ENCODE data around the gene ARSI.

ARSI gene

DNA sequence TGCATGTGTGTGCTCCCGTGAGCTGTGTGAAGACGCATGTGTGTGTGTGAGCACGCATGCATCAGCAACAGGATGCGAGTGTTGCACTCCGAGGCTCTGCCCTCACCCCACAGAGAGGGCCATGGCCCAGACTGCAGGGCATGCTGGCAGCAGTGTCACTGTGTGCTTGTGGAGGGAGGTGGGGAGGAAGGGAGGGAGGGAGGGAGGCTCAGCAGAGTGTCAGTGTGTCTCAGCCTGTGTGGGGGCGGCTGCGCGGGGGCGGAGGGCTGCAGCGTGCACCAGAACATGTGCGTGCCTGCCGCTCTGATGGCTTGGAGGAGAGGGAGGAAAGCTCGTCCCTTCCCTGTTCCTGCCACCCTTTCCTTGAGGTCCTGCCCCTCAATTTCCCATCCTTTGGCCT lies 18.4 kb downstream of the ARSI start:
- H3K4me3 ChIP-seq (ENCODE audit: low read depth, low read length), result no peak overlapping the region
- TF ChIP-seq, protein P1, sequence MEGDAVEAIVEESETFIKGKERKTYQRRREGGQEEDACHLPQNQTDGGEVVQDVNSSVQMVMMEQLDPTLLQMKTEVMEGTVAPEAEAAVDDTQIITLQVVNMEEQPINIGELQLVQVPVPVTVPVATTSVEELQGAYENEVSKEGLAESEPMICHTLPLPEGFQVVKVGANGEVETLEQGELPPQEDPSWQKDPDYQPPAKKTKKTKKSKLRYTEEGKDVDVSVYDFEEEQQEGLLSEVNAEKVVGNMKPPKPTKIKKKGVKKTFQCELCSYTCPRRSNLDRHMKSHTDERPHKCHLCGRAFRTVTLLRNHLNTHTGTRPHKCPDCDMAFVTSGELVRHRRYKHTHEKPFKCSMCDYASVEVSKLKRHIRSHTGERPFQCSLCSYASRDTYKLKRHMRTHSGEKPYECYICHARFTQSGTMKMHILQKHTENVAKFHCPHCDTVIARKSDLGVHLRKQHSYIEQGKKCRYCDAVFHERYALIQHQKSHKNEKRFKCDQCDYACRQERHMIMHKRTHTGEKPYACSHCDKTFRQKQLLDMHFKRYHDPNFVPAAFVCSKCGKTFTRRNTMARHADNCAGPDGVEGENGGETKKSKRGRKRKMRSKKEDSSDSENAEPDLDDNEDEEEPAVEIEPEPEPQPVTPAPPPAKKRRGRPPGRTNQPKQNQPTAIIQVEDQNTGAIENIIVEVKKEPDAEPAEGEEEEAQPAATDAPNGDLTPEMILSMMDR (IDR thresholded peaks at IDR 0.05; ENCODE audit: low read depth, low read length, missing control alignments), result no peak
- in situ Hi-C loops (cut with HindIII; ENCODE audit: low pct_ligation_motif_present, low sequenced_read_pairs), result no loop called here

DNA sequence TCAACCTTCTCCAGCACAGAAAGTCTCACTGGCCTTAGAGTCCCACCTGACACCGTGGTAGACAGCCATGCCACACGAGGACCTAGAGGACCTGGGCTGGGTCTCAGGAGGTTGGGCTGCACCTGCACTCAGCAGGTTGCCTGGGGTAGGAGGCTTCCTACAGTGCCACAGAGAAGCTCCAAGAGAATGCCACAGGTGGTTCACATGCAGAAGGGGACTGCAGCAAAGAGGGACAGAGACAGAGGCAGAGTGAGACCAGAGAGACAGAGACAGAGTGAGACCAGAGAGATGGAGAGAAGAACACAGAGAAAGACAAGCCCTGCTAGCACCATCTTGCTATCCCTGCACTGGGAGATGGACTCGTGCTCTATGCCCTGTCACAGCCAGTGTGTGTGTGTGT lies 18.8 kb downstream of the ARSI start:
- no peak overlapping the region for H3K4me3 ChIP-seq (ENCODE audit: low read depth, low read length)
- no peaks in the 10 kb centered on the region for H3K27me3 ChIP-seq (replicated peaks)
- DNase-seq, result no peak
- H3K27ac ChIP-seq, result no peak overlapping the region
- TF ChIP-seq, protein P1 (IDR thresholded peaks at IDR 0.05; ENCODE audit: low read depth, low read length, missing control alignments), result no peak
- no peaks in the 10 kb centered on the region for H3K36me3 ChIP-seq (replicated peaks)
- in situ Hi-C loops (cut with HindIII; ENCODE audit: low pct_ligation_motif_present, low sequenced_read_pairs), result no loop called here

More for the DNA sequence above, 18.4 kb downstream of the ARSI start:
- H3K36me3 ChIP-seq (replicated peaks), result no peaks in the 10 kb centered on the region
- no peak for DNase-seq
- no peak overlapping the region for H3K27ac ChIP-seq
- no peaks in the 10 kb centered on the region for H3K27me3 ChIP-seq (replicated peaks)

DNA sequence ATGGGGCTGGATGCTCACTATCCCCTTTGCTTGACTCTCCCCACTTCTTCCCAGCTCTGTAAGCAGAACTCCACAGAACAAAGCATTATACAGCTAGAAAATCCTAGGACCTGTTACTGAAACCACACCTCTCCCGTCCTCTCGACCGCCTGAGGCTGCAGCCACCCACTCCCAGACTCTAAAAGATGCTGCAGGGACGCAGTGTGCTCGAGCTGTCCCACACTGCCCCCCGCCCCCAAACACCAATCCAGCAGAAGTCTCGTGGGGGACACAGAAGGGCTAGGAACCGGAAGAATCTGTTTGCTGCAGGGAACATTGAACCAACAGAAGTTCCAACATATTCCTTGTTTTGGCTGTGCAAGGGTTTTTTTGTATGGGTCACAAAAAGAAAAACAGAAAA lies 20.7 kb downstream of the ARSI start:
- Histone ChIP-seq H3K36me3 (replicated peaks) (no peaks in the 10 kb centered on the region), H3K4me3 (ENCODE audit: low read depth, low read length) (no peak overlapping the region), H3K27me3 (replicated peaks) (no peaks in the 10 kb centered on the region), H3K27ac (no peak overlapping the region)
- TF ChIP-seq, protein P1 (IDR thresholded peaks at IDR 0.05; ENCODE audit: low read depth, low read length, missing control alignments), result no peak
- DNase-seq, result no peak
- in situ Hi-C loops (cut with HindIII; ENCODE audit: low pct_ligation_motif_present, low sequenced_read_pairs), result no loop called here

DNA sequence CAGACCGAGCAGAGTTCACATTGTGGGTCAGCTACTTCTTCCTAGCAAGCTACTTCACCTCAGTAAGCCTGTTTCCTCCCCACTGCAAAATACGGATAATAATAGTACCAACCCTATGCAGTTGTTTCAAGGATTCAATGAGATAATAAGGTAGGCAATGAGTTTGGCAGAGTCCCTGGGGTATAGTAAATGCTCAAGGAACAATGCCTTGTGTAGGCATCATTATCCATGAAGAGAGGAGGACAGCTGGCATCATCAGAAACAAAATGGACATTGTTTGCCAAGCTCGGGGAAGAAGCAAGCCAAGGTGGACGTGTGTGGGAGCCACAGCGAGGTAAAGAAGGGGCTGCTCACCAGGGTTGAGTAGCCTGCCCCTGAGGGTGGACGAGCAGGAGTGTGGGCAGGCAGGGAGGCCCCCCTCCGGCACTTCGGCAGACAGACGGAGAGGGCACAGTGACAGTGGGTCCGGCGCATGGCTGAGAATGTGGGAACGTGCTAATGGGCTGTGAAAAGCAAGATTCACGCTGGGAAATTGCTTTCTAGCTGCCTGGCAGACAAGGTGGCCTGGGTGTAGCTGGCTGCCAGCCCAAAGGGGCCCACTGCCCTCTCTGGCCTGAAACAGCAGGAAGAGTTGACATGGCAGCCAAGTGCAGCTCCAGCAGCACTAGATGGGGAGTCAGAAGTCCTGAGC lies 23.2 kb downstream of the ARSI start:
- Histone ChIP-seq H3K36me3 (replicated peaks) (no peaks in the 10 kb centered on the region), H3K4me3 (ENCODE audit: low read depth, low read length) (no peak overlapping the region), H3K27me3 (replicated peaks) (no peaks in the 10 kb centered on the region), H3K27ac (no peak overlapping the region)
- TF ChIP-seq, protein P1 (IDR thresholded peaks at IDR 0.05; ENCODE audit: low read depth, low read length, missing control alignments), result no peak
- no peak for DNase-seq
- in situ Hi-C loops (cut with HindIII; ENCODE audit: low pct_ligation_motif_present, low sequenced_read_pairs), result no loop called here

DNA sequence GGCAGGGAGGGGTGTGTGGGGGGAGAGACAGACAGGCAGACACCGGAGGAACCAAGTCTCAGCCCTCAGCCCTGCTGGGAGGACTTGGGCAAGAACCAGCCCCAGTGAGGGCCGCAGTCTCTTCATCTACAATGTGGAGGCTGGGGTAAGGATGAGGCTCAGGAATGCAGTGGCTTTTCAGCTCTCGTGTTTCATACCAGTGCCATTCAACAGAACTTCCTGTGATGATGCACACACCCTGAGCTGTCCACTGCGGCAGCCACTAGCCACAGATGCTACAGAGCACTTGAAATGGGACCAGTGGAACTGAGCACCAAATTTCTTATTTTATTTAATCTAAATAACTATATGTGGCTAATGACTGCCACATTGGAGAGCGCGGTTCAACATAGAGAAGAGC lies 23.8 kb downstream of the ARSI start:
- no peaks in the 10 kb centered on the region for H3K36me3 ChIP-seq (replicated peaks)
- H3K27me3 ChIP-seq (replicated peaks), result no peaks in the 10 kb centered on the region
- in situ Hi-C loops (cut with HindIII; ENCODE audit: low pct_ligation_motif_present, low sequenced_read_pairs), result no loop called here
- H3K27ac ChIP-seq, result no peak overlapping the region
- no peak overlapping the region for H3K4me3 ChIP-seq (ENCODE audit: low read depth, low read length)
- DNase-seq, result peak; percentile 79
- TF ChIP-seq, protein P1 (IDR thresholded peaks at IDR 0.05; ENCODE audit: low read depth, low read length, missing control alignments), result no peak
